PFSK-1 (cell line): ENCODE results near the gene PROC.

Experiments used
- POLR2AphosphoS5 ChIP-seq: IDR thresholded peaks from 2 replicates; pipeline ENCODE4 v1.6.1; 2012; ENCODE audit warnings: low read depth, mild to moderate bottlenecking, control low read depth, low read length, moderate library complexity
- SIN3A ChIP-seq: IDR thresholded peaks from 2 replicates; pipeline ENCODE4 v1.6.1; 2012; ENCODE audit warnings: mild to moderate bottlenecking, low read length, moderate library complexity, borderline replicate concordance; ENCODE audit not compliant: insufficient read depth

- TF ChIP-seq POLR2AphosphoS5: no peak
- no peak for TF ChIP-seq SIN3A
These were observed 3.3 kb upstream of the PROC start for GRCh38 chr2:127414638-127415592.
